IMR-90 (cell line): Measurements from ENCODE around the gene ATP13A2. TPM values are rescaled to one million over a fixed set of nuclear protein-coding genes. Genes with fewer than 3 reads are reported as not detected.

Experiments
- ATAC-seq: fragments of 200-7000 bp; cut with Tn5 transposase; 2 replicates; pipeline ENCODE4 v1.9.1; 2020; ENCODE audit warnings: low read depth, mild to moderate bottlenecking, moderate library complexity
- BruUV-seq: library from RNA; stranded (reverse); fragments of 400-500 nt; replicated peaks from 2 replicates; lab custom pipeline; 2021; lab: Mats Ljungman, UMichigan
- CTCF ChIA-PET: fragments of 300-600 bp; formaldehyde crosslinking; extraction: SDS; loops from one replicate; lab custom pipeline; 2021; ENCODE audit warnings: antibody characterized with exemption; lab: Yijun Ruan, JAX
- POLR2A ChIA-PET: fragments of 300-600 bp; sonication (Branson Sonifier 250); formaldehyde crosslinking; loops from one replicate; lab custom pipeline; 2022; ENCODE audit warnings: antibody characterized with exemption; ENCODE audit not compliant: unreplicated experiment; lab: Charles Lee
- DNase-seq: peaks from one replicate; pipeline ENCODE4 v3.0.0; 2013
- H2AFZ ChIP-seq: replicated peaks from 2 replicates; pipeline ENCODE3; 2013; ENCODE audit warnings: low read length, mild to moderate bottlenecking; ENCODE audit not compliant: poor library complexity
- H2AK5ac ChIP-seq: 2 replicates; pipeline ENCODE4 v1.6.1; 2013; ENCODE audit warnings: low read depth, low read length, inconsistent platforms
- H2AK9ac ChIP-seq: replicated peaks from 2 replicates; pipeline ENCODE3; 2013; ENCODE audit warnings: mild to moderate bottlenecking, low read depth, low read length, moderate library complexity; ENCODE audit not compliant: poor library complexity
- H2BK120ac ChIP-seq: 2 replicates; pipeline ENCODE4 v1.6.1; 2013; ENCODE audit warnings: low read depth, low read length, inconsistent platforms
- H2BK15ac ChIP-seq: 3 replicates; pipeline ENCODE4 v1.6.1; 2013; ENCODE audit warnings: low read depth, low read length, inconsistent platforms
- H2BK20ac ChIP-seq: 2 replicates; pipeline ENCODE4 v1.6.1; 2013; ENCODE audit warnings: low read depth, mild to moderate bottlenecking, inconsistent platforms, low read length, moderate library complexity
- H2BK5ac ChIP-seq: 2 replicates; pipeline ENCODE4 v1.6.1; 2013; ENCODE audit warnings: mild to moderate bottlenecking, low read depth, low read length, inconsistent platforms; ENCODE audit not compliant: poor library complexity, severe bottlenecking
- H3K14ac ChIP-seq: replicated peaks from 2 replicates; pipeline ENCODE4 v1.6.1; 2013; ENCODE audit warnings: low read depth, low read length, inconsistent platforms
- H3K18ac ChIP-seq: 2 replicates; pipeline ENCODE4 v1.6.1; 2013; ENCODE audit warnings: low read depth, low read length, control low read depth
- H3K23ac ChIP-seq: 2 replicates; pipeline ENCODE4 v1.6.1; 2013; ENCODE audit warnings: low read depth, low read length, inconsistent platforms
- H3K27ac ChIP-seq: 2 replicates; pipeline ENCODE4 v1.5.1; 2013; ENCODE audit warnings: mild to moderate bottlenecking, control low read depth, low read length; ENCODE audit not compliant: insufficient read depth
- H3K27me3 ChIP-seq: 2 replicates; pipeline ENCODE4 v1.6.1; 2013; ENCODE audit warnings: low read length; ENCODE audit not compliant: control insufficient read depth, insufficient read depth
- H3K36me3 ChIP-seq: 2 replicates; pipeline ENCODE4 v1.6.1; 2013; ENCODE audit warnings: low read length, mixed read lengths; ENCODE audit not compliant: control insufficient read depth, insufficient read depth
- H3K4ac ChIP-seq: 2 replicates; pipeline ENCODE4 v1.6.1; 2013; ENCODE audit warnings: low read depth, low read length, inconsistent platforms
- H3K4me1 ChIP-seq: 2 replicates; pipeline ENCODE4 v1.6.1; 2013; ENCODE audit warnings: low read length, mixed read lengths; ENCODE audit not compliant: control insufficient read depth, insufficient read depth
- H3K4me2 ChIP-seq: 2 replicates; pipeline ENCODE4 v1.6.1; 2013; ENCODE audit warnings: low read depth, mild to moderate bottlenecking, control low read depth, low read length, moderate library complexity
- H3K4me3 ChIP-seq: 2 replicates; pipeline ENCODE4 v1.5.1; 2013; ENCODE audit warnings: low read depth, mild to moderate bottlenecking, control low read depth, low read length, moderate library complexity; ENCODE audit not compliant: insufficient read depth
- H3K56ac ChIP-seq: 2 replicates; pipeline ENCODE4 v1.6.1; 2013; ENCODE audit warnings: low read length, inconsistent platforms; ENCODE audit not compliant: insufficient read depth; ENCODE audit errors: extremely low read depth
- H3K79me1 ChIP-seq, 2 experiments: 2 replicates each; pipeline ENCODE4 v1.6.1; 2013; ENCODE audit warnings: low read length in 2 of 2, inconsistent platforms in 1 of 2, low read depth in 1 of 2
- H3K9ac ChIP-seq: 2 replicates; pipeline ENCODE4 v1.6.1; 2013; ENCODE audit warnings: low read depth, low read length, control low read depth
- H3K9me1 ChIP-seq: 2 replicates; pipeline ENCODE4 v1.6.1; 2013; ENCODE audit warnings: low read length, inconsistent platforms; ENCODE audit not compliant: insufficient read depth
- H3K9me3 ChIP-seq: 2 replicates; pipeline ENCODE4 v1.6.1; 2013; ENCODE audit warnings: low read length; ENCODE audit not compliant: control insufficient read depth, insufficient read depth
- H4K20me1 ChIP-seq: 2 replicates; pipeline ENCODE4 v1.6.1; 2013; ENCODE audit warnings: low read length, inconsistent platforms; ENCODE audit not compliant: insufficient read depth
- H4K5ac ChIP-seq: 2 replicates; pipeline ENCODE4 v1.6.1; 2013; ENCODE audit warnings: mild to moderate bottlenecking, low read depth, low read length, control low read depth
- H4K8ac ChIP-seq, 2 experiments: 2 replicates each; pipeline ENCODE4 v1.6.1; 2013; ENCODE audit warnings: low read depth in 2 of 2, low read length in 2 of 2, control low read depth in 1 of 2, inconsistent platforms in 1 of 2
- H4K91ac ChIP-seq: 2 replicates; pipeline ENCODE4 v1.6.1; 2013; ENCODE audit warnings: low read depth, low read length, inconsistent platforms; ENCODE audit not compliant: insufficient read depth
- CHD1 ChIP-seq: IDR thresholded peaks from 2 replicates; pipeline ENCODE4 v1.6.1; 2012; ENCODE audit warnings: low read depth, low read length, improper control_type of control experiment
- FOS ChIP-seq: fragments of 150-350 bp; IDR thresholded peaks from 2 replicates; pipeline ENCODE4 v1.6.1; 2016; ENCODE audit warnings: low read depth, low read length
- MAFK ChIP-seq: IDR thresholded peaks from 2 replicates; pipeline ENCODE4 v1.6.1; 2012; ENCODE audit warnings: low read depth, low read length, improper control_type of control experiment
- MAZ ChIP-seq: IDR thresholded peaks from 2 replicates; pipeline ENCODE4 v1.6.1; 2012; ENCODE audit warnings: low read depth, mild to moderate bottlenecking, low read length, improper control_type of control experiment, moderate library complexity, borderline replicate concordance
- MXI1 ChIP-seq: IDR thresholded peaks from 2 replicates; pipeline ENCODE4 v1.6.1; 2012; ENCODE audit warnings: low read depth, mild to moderate bottlenecking, low read length, moderate library complexity, borderline replicate concordance
- NFE2L2 ChIP-seq: fragments of 150-350 bp; IDR thresholded peaks from 2 replicates; pipeline ENCODE4 v1.6.1; 2016; ENCODE audit warnings: low read depth, mild to moderate bottlenecking, low read length
- RAD21 ChIP-seq: IDR thresholded peaks from 2 replicates; pipeline ENCODE4 v1.6.1; 2012; ENCODE audit warnings: low read length, improper control_type of control experiment
- SMC3 ChIP-seq: fragments of 150-350 bp; IDR thresholded peaks from 2 replicates; pipeline ENCODE4 v1.6.1; 2016; ENCODE audit warnings: low read depth, mild to moderate bottlenecking, antibody characterized with exemption, low read length, moderate library complexity
- WGBS, 2 experiments: methylation state at CpG; one replicate each; pipeline versions ENCODE4 v1.1.5 to v1.1.7; 2013; ENCODE audit warnings: missing lambda C conversion rate in 2 of 2; ENCODE audit not compliant: insufficient read length in 1 of 2; ENCODE audit errors: extremely low coverage in 2 of 2; 5-methylcytosine and 5-hydroxymethylcytosine counted together
- dilution Hi-C: fragments of 300-500 bp; cut with HindIII; formaldehyde crosslinking; loops from one replicate; pipeline ENCODE4 v1.14.3; 2018; ENCODE audit warnings: low sequenced_read_pairs; ENCODE audit not compliant: unreplicated experiment
- in situ Hi-C: fragments of 300-500 bp; cut with MboI; formaldehyde crosslinking; loops from 3 replicates; pipeline ENCODE4 v1.14.3; 2019; ENCODE audit warnings: low sequenced_read_pairs, inconsistent platforms, mixed read lengths
- intact Hi-C: fragments of 100-400 bp; cut with micrococcal nuclease; formaldehyde crosslinking; loops from 2 replicates; pipeline ENCODE4 v1.10.0; 2022
- polyA plus RNA-seq, 3 experiments: library from polyadenylated mRNA; depleted of rRNA; stranded (reverse); fragments of >200 nt; gene quantifications; 2 replicates each; pipeline ENCODE4 v1.2.3, GENCODE V29; 2012; ENCODE audit warnings: low replicate concordance in 1 of 3
- total RNA-seq: library from RNA; depleted of rRNA; stranded (reverse); fragments of >200 nt; gene quantifications from 2 replicates; pipeline ENCODE4 v1.2.3, GENCODE V29; 2012
- TF ChIP-seq, protein P1 (sequence below): conservative IDR thresholded peaks from 2 replicates; pipeline ENCODE4 v1.5.1; 2012; ENCODE audit warnings: mild to moderate bottlenecking, low read depth, low read length, improper control_type of control experiment

Gene ATP13A2
- total and polyA plus RNA-seq, 2 of the 4 experiments (the other 2 are of a cell fraction) = 5.7 to 18.9 TPM

DNA sequence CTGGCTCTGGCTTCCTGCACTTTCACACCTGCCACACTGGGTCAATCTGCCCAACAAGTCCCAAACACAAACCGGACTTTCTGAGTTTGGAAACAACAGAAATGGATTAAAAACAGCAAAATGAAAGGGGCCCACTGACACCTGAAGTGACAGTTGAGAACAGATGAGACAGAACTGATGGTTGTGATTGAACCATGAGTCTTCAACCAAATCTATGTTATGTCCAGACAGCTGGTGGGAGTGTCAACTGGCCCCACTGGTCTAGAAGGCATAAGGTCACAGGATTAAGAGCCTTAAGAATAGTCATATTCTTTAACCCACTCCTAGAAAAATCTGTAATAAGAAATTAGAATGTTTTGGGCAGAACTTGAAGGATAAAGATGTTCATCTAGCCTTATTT, 13.0 kb upstream of the ATP13A2 start:
- H2BK5ac ChIP-seq = no peak overlapping the region
- dilution Hi-C loops = no loop called here
- H3K36me3 ChIP-seq = peaks cover 70% of the 10 kb centered on the region
- no peak for DNase-seq
- H3K27me3 ChIP-seq = no peaks in the 10 kb centered on the region
- H4K8ac ChIP-seq = no peak overlapping the region
- POLR2A ChIA-PET = no interaction called here
- no peak overlapping the region for H3K4me2 ChIP-seq
- H3K23ac ChIP-seq = no peak overlapping the region
- H2AFZ ChIP-seq = no peak overlapping the region
- no peak overlapping the region for H2BK15ac ChIP-seq
- no peaks in the 10 kb centered on the region for H4K20me1 ChIP-seq
- H3K56ac ChIP-seq = no peak overlapping the region
- no TSS peak for BruUV-seq
- H3K9me3 ChIP-seq = no peaks in the 10 kb centered on the region
- TF ChIP-seq MXI1 = no peak
- no peak for TF ChIP-seq RAD21
- no peak for TF ChIP-seq FOS
- no peak for TF ChIP-seq NFE2L2
- no peak for TF ChIP-seq CHD1
- no peak for TF ChIP-seq MAZ
- TF ChIP-seq SMC3 = no peak
- TF ChIP-seq, protein P1, sequence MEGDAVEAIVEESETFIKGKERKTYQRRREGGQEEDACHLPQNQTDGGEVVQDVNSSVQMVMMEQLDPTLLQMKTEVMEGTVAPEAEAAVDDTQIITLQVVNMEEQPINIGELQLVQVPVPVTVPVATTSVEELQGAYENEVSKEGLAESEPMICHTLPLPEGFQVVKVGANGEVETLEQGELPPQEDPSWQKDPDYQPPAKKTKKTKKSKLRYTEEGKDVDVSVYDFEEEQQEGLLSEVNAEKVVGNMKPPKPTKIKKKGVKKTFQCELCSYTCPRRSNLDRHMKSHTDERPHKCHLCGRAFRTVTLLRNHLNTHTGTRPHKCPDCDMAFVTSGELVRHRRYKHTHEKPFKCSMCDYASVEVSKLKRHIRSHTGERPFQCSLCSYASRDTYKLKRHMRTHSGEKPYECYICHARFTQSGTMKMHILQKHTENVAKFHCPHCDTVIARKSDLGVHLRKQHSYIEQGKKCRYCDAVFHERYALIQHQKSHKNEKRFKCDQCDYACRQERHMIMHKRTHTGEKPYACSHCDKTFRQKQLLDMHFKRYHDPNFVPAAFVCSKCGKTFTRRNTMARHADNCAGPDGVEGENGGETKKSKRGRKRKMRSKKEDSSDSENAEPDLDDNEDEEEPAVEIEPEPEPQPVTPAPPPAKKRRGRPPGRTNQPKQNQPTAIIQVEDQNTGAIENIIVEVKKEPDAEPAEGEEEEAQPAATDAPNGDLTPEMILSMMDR = no peak
- no peak for TF ChIP-seq MAFK
- H3K79me1 ChIP-seq = no peaks in the 10 kb centered on the region; a peak in 1 of 4 replicates
- CTCF ChIA-PET = no interaction called here
- H3K9me1 ChIP-seq = no peaks in the 10 kb centered on the region
- H3K4ac ChIP-seq = no peak overlapping the region
- H3K4me1 ChIP-seq = no peaks in the 10 kb centered on the region
- H2BK20ac ChIP-seq = no peak overlapping the region
- intact Hi-C loops = no loop called here
- no peak overlapping the region for H3K27ac ChIP-seq
- WGBS, 2 experiments = no CpG with 5 or more reads among the region's 1 CpG
- H2BK120ac ChIP-seq = no peak overlapping the region
- H3K18ac ChIP-seq = no peak overlapping the region
- no peak overlapping the region for H4K5ac ChIP-seq
- no peak overlapping the region for H4K91ac ChIP-seq
- no peak overlapping the region for H2AK5ac ChIP-seq
- no peak overlapping the region for H3K4me3 ChIP-seq
- no peak for ATAC-seq
- no peak overlapping the region for H3K14ac ChIP-seq
- H3K9ac ChIP-seq = no peak overlapping the region
- in situ Hi-C loops = loop anchor here (25.0 kb wide), 1 partner anchor 412 kb away; the partner anchor contains the start of gene NBPF1
- no peak overlapping the region for H2AK9ac ChIP-seq
